ENCODE results near the gene UGGT2.

GRCh38 chr13:95814495-95814894, 238.7 kb downstream of the UGGT2 start:
- TF ChIP-seq, protein P1, sequence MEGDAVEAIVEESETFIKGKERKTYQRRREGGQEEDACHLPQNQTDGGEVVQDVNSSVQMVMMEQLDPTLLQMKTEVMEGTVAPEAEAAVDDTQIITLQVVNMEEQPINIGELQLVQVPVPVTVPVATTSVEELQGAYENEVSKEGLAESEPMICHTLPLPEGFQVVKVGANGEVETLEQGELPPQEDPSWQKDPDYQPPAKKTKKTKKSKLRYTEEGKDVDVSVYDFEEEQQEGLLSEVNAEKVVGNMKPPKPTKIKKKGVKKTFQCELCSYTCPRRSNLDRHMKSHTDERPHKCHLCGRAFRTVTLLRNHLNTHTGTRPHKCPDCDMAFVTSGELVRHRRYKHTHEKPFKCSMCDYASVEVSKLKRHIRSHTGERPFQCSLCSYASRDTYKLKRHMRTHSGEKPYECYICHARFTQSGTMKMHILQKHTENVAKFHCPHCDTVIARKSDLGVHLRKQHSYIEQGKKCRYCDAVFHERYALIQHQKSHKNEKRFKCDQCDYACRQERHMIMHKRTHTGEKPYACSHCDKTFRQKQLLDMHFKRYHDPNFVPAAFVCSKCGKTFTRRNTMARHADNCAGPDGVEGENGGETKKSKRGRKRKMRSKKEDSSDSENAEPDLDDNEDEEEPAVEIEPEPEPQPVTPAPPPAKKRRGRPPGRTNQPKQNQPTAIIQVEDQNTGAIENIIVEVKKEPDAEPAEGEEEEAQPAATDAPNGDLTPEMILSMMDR (IDR thresholded peaks at IDR 0.05), result no peak
- TF ChIP-seq POLR2A (IDR thresholded peaks at IDR 0.05), result no peak

Data from esophagus squamous epithelium (tissue), 4 donors.